SK-N-MC (cell line): ENCODE data around the gene MMP2.

Source experiments
- EZH2 ChIP-seq: fragments of 200-600 bp; sonication (generic); IDR thresholded peaks from one replicate; pipeline ENCODE4 v1.6.1; 2017; ENCODE audit warnings: antibody characterized with exemption
- POLR2AphosphoS5 ChIP-seq: IDR thresholded peaks from 2 replicates; pipeline ENCODE4 v1.6.1; 2012; ENCODE audit warnings: mild to moderate bottlenecking, low read depth, low read length, borderline replicate concordance

DNA sequence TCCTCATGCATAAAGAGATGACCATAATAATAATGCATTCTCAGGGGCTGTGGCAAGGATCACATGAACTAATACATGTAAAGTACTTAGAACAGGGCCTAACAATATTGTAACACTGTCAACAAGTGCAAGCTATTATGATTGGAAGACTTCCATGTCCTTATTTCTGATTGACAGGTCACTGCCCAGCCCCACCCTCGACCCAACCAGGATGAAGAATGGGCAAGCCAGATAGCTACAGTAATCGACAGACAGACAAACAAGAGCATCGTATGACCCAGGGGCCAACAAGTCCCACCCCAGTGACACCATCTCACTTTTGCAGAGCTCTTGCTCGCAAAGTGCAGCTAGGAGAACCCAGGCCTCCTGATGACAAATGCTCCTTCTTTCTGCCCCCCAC, 14.6 kb upstream of the MMP2 start:
- TF ChIP-seq POLR2AphosphoS5 (no peak), EZH2 (no peak)
